OCI-M2 (cell line): ENCODE measurements around the gene TBL2.
A peak's percentile ranks its signal among the peaks of the same experiment; 100 is the strongest.
"Not testable (repeated sequence)": the region's sequence is repeated elsewhere in the genome, so short reads cannot be mapped to it uniquely, and the experiment has no call there.

Experiments
- DNase-seq: peaks from one replicate; lab custom pipeline; 2025; ENCODE audit not compliant: unreplicated experiment; lab: John Stamatoyannopoulos, UW

The TBL2 gene

DNA sequence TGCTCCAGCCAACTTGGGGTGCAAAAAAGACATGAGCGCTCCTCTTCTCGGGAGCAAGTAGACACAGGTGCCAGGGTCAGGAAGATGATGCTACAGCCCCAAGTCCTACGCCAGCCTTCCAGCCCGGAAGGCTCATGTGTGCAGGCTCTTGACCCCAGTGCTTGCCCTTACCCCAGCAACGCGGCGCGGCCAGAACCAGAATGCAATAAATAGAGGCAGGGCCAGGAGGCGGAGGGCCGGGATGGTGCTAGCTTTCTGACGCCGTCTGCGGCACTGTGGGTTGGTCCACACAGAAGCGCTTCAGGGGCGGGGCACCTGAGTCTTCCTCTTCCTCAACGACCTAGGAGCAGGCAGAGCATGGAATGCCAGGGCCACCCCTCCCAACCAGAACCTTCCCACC is 41.3 kb downstream of the TBL2 start:
- no peak for DNase-seq

DNA sequence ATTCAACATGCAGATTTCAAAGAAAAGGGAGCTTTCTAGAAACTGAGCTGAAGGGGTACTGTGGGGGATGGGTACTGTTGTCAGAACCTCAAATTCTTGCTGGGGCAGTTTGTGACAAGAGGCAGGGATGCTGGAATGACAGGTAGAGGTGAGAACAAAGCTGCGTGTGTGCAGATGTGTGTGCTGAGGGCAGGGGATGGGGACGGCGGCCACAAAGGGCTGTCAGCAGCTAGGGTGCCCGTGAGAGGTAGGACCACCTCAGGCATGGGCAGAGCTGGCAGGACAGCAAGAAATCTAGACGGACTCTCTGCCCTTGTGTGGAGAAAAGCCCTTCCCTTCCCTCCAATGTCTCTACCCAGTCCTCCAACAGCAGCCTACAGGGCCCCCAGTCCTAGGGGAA is 41.9 kb downstream of the TBL2 start:
- DNase-seq = no peak

DNA sequence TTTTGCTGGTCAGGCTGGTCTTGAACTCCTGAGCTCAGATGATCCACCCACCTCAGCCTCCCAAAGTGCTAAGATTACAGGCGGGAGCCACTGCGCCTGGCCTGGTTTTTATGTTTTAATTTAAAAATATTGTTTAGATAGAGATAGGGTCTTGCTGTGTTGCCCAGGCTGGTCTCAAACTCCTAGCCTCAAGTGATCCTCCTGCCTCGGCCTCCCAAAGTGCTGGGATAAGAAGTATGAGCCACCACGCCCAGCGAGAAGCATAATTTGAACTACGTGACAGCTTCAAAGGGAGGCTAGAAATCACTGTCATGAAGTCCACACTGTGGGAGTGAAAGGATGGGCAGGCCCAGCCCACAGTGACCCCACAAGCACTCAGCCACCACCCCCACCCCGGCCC is 42.5 kb downstream of the TBL2 start:
- not testable (repeated sequence) for DNase-seq

DNA sequence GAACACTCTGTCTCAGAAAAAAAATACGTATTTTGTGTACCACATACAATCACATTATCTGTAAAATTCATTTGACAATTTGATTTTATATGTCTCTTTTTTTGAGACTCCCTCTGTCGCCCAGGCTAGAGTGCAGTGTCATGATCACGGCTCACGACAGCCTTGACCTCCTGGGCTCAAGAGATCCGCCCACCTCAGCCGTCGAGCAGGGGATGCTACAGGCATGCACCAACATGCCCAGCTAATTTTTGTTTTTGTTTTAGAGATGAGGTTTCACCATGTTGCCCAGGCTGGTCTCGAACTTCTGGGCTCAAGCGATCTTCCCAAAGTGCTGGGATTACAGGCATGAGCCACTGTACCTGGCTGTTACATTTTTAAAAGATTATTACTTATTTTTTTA is 44.6 kb downstream of the TBL2 start:
- no peak for DNase-seq

DNA sequence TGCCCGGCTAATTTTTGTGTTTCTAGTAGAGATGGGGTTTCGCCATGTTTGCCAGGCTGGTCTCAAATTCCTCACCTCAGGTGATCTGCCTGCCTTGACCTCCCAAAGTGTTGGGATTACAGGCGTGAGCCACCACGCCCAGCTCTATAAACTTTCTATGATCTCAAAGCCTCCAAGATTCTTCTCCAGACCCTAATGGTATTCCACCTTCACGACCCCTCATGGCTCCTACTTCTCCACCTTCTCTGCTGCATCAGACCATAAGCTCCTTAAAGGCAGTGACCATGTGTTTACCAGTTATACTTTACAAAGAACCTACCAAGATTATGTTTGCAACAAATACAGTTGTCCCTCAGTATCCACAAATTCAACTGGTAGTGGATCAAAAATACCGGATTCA is 46.2 kb downstream of the TBL2 start:
- no peak for DNase-seq

DNA sequence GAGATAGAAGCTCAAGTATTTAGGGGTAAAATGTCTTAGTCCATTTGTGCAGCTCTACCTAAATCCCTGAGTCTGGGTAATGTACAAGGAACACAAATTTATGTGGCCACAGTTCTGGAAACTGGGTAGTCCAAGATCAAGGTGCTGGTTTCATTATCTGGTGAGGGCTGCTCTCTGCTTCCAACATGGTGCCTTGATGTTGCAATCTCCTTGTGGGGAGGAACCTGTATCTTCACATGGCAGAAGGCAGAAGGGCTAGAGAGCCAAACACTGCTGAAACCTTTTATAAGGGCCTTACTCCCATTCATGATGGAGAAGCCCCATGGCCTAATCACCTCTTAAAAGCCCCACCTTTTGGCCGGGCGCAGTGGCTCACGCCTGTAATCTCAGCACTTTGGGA is 47.6 kb downstream of the TBL2 start:
- no peak for DNase-seq

DNA sequence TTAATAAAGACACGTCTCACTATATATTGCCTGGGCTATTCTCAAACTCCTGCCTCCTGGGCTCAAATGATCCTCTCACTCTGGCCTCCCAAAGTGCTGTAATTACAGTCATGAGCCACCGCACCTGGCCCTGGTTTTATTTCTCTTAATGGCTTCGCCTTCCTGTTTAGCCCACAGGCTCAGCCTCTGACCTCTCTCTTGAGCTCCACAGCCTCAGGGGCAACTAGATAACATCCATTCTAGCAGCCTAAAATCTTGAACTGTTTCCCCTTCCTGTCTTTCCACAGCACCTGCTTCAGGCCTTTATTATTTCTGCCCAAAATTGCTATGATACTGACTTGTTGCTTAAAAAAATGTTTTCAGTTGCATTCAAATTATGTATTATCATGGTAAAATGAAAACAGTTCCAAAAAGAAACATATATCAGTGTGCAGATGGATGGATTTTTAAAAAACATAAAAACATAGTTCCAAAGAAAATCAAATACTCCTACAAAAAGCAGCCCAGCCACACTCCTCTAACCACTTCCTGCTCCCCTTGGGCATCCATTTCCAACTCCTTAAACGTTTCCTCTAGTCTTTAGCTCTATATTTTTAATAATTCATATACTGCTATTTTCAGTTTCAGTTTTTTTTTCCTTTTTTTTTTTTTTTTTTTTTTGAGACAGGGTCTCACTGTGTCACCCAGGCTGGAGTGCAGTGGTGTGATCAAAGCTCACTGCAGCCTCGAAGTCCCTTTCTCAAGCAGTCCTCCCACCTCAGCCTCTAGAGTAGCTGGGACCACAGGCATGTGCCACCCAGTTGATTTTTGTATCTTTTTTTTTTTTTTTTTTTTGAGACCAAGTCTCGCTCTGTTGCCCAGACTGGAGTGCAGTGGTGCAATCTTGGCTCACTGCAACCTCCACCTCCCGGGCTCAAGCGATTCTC is 51.2 kb downstream of the TBL2 start:
- no peak for DNase-seq

DNA sequence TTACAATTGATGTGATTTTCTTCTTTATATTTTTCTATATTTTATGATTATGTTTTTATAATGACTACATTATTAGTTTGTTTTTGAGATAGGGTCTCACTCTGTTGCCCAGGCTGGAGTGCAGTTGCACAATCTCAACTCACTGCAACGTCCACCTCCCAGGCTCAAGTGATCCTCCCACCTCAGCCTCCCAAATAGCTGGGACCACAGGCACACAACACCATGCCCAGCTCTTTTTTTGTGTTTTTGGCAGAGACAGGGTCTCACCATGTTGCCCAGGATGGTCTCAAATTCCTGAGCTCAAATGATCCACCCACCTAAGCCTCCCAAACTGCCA is 52.3 kb downstream of the TBL2 start:
- DNase-seq = not testable (repeated sequence)

DNA sequence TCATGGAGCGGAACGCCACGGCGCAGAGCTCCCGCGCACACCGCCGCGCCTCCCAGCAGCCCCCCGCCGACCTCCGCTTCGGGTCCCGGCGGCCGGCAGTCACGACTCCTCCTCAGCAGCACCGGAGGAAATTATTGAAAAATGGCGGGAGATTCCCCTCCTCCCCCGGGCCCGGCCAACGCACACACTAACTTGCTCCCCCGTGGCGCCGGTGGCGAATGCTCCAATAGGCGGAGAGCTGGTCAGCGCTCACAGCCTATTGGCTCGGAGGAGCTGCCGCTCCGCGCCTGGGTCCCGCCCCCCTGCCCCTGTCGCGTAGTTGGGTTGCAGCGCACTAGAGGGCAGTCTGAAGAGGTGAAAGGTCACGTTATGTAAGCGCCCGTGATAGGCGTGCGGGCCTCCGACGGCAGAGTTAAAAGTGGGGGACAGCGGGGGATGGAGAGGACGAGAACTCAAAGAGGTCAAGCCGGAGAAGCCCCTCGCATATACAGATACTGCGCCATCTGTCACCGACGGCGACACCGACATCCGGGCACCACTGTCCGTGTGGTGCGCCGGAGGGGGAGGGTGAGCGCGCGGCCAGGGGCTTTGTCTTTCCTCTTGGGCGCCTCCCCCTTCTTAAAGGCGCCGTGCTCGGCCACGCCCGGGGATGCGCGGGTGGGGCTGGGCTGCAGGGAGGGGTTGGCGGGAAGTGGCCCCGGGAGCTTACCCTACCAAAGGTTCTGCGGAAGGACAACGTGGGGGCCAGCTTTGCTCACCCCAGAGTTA is 56.1 kb downstream of the TBL2 start, which contains the start of gene BAZ1B:
BAZ1B (minus strand) TSS at position 189 of the 768 bp plus-strand sequence. CDS start 360 bp downstream, outside the sequence.
- DNase-seq = peak; percentile 79

DNA sequence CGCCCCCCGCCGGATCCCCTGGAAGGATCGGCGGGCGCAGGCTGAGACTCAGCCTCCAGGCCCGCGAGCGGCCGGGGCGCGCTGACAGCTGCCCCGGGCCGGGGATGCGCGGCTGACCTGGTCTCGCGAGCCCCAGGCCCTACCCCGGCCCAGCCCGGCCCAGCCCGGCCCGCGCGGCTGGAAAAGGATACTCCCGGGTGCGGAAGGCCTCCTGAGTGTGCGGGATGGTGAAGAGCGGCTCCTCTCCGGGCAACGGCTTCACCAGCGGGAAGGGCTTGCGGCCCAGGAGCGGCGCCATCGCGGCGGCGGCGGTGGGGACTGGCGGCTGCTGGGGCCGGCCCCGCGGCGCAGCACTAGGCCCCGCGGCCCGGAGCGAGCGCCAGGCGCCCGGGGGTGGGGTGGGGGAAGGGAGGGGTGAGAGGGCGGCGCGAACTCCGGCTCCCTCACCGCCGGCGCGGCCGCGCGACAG is 56.7 kb downstream of the TBL2 start:
- no peak for DNase-seq

DNA sequence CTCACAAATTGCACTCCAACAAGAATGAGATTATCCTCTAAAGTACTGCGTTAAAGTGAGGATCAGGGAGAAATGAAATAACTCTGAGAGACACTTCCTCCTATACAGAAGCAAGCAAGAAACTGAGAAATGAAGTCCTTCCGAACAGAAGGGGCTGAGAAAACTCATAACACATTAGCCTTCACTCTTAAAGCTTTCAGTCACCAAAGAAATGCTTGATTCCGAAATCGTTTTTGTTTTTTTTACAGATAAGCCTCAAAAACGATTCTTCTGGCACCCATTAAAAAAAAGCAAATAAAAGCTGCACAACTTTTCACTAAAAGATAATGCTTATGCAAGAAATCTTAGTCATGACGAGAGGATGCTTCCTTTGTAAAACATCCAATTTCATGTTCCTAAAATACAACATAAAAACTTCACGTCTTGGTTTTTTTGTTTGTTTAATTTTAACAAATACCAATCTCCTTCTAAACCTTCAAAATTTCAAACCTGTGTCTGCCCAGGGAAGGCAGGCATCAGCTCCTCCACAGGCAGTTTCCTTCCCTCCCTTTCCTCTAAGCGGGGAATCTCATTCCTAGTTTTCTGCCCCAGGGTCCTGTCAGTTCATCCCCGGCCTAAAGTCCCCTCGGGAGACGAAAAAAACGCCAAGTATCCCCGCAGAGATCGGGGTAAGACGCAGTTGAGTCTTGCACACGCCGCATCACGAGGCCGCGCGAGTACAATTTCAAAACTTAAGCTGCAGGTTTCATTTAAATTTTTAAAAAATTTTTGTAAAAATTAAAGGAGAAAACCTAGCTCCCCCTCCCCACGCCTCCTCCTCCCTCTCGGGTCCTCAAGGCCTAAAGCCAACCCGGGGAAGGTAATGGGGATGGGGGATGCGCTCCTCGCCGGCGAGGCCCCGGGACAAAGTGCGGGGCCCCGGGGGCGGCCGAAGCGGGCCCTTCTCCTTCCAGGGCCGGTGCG is 57.4 kb downstream of the TBL2 start:
- DNase-seq = no peak

DNA sequence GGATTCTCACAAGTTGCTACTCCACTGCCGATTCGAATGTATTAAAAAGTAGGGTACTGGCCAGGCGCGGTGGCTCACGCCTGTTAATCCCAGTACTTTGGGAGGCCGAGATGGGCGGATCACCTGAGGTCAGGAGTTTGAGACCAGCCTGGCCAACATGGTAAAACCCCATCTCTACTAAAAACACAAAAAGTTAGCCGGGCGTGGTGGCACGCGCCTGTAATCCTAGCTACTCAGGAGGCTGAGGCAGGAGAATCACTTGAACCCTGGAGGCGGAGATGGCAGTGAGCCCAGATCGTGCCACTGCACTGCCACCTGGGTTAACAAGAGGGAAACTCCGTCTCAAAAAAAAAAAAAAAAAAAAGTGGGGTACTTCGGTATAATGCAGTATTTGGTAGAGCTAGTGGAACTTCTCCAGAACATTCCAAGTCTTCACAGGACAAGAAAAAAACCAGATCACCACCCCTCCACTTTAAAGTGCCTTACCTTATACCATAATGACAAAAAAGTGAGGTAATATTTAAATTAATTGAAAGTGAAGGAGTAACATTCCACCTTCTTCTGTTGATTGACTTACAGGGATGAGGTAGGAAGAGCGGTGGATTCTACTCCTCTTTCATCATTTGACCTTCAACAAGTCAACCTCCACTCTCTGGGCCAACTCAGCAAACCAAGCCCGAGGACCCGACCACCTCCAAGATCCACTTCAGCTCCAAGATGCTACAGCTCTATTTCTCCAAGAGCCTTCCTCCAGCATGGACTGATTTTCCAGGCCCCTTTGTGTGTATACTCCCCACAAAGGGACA is 58.3 kb downstream of the TBL2 start:
- DNase-seq = no peak

DNA sequence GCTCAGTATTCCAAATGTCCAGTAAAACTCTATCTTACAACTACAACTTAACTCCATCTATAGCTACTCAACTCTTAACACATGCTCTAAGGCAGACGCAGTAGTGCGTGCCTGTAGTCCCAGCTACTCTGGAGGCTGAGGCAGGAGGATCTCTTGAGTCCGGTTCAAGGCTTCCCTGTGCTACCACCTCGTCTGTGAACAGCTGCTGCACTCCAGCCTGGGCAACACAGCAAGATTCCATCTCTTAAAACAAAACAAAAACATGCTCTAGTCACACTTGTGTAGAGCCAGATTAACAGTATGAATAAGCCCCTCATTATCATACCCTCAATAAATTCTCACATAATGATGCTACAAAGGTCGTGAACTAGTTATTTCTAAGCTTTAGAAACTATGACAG is 59.9 kb downstream of the TBL2 start:
- no peak for DNase-seq
